ENCODE data around the gene LMOD1.
A peak's percentile ranks its signal among the peaks of the same experiment; 100 is the strongest.
"Not testable (repeated sequence)": the region's sequence is repeated elsewhere in the genome, so short reads cannot be mapped to it uniquely, and the experiment has no call there.

The LMOD1 gene

GRCh38 chr1:201921952-201922558 is 24.3 kb downstream of the LMOD1 start:
- no peak for DNase-seq
- intact Hi-C loops (cut with DNase I): no loop called here

- intact Hi-C loops (cut with DNase I): no loop called here
- DNase-seq: no peak
These were observed 28.0 kb downstream of the LMOD1 start for GRCh38 chr1:201918343-201918742.

- intact Hi-C loops (cut with DNase I): no loop called here
- DNase-seq: peak in 1 of 42 donors; percentile 49
These were observed 28.9 kb downstream of the LMOD1 start for GRCh38 chr1:201917362-201918033.

GRCh38 chr1:201916649-201917249 is 29.6 kb downstream of the LMOD1 start:
- intact Hi-C loops (cut with DNase I): no loop called here
- peak in 1 of 42 donors; percentile 5 for DNase-seq

GRCh38 chr1:201914456-201915235 is 31.7 kb downstream of the LMOD1 start:
- peak in 1 of 42 donors; percentile 0 for DNase-seq
- intact Hi-C loops (cut with DNase I): no loop called here

GRCh38 chr1:201912832-201913231 is 33.5 kb downstream of the LMOD1 start:
- no peak for DNase-seq
- intact Hi-C loops (cut with DNase I): no loop called here

GRCh38 chr1:201911826-201912571 is 34.3 kb downstream of the LMOD1 start:
- no peak for DNase-seq
- intact Hi-C loops (cut with DNase I): no loop called here

GRCh38 chr1:201907621-201908020 is 38.7 kb downstream of the LMOD1 start:
- DNase-seq: no peak
- intact Hi-C loops (cut with DNase I): no loop called here

GRCh38 chr1:201906336-201906735 is 40.0 kb downstream of the LMOD1 start:
- no peak for DNase-seq
- intact Hi-C loops (cut with DNase I): no loop called here

GRCh38 chr1:201905234-201905890 is 41.0 kb downstream of the LMOD1 start:
- no peak for DNase-seq
- intact Hi-C loops (cut with DNase I): no loop called here

GRCh38 chr1:201904579-201904978 is 41.8 kb downstream of the LMOD1 start:
- peak in 1 of 42 donors; percentile 57 for DNase-seq
- intact Hi-C loops (cut with DNase I): no loop called here

- intact Hi-C loops (cut with DNase I): no loop called here
- DNase-seq: no peak
These were observed 43.2 kb downstream of the LMOD1 start for GRCh38 chr1:201903135-201903534.

GRCh38 chr1:201902198-201902597 is 44.1 kb downstream of the LMOD1 start:
- no peak for DNase-seq
- intact Hi-C loops (cut with DNase I): no loop called here

GRCh38 chr1:201901036-201901435 is 45.3 kb downstream of the LMOD1 start:
- DNase-seq; intact Hi-C loops (cut with DNase I): not testable (repeated sequence)

GRCh38 chr1:201900476-201900875 is 45.9 kb downstream of the LMOD1 start:
- peak in 1 of 42 donors; percentile 36 for DNase-seq
- intact Hi-C loops (cut with DNase I): no loop called here

GRCh38 chr1:201899683-201900429 is 46.5 kb downstream of the LMOD1 start:
- intact Hi-C loops (cut with DNase I): no loop called here
- no peak for DNase-seq

- intact Hi-C loops (cut with DNase I): no loop called here
- DNase-seq: no peak
These were observed 47.4 kb downstream of the LMOD1 start for GRCh38 chr1:201898992-201899391.

Data from head of caudate nucleus (tissue), 42 donors.